ENCODE data around the gene RNF224.
"Not testable (repeated sequence)": the region's sequence is repeated elsewhere in the genome, so short reads cannot be mapped to it uniquely, and the experiment has no call there.

RNF224 gene

DNA sequence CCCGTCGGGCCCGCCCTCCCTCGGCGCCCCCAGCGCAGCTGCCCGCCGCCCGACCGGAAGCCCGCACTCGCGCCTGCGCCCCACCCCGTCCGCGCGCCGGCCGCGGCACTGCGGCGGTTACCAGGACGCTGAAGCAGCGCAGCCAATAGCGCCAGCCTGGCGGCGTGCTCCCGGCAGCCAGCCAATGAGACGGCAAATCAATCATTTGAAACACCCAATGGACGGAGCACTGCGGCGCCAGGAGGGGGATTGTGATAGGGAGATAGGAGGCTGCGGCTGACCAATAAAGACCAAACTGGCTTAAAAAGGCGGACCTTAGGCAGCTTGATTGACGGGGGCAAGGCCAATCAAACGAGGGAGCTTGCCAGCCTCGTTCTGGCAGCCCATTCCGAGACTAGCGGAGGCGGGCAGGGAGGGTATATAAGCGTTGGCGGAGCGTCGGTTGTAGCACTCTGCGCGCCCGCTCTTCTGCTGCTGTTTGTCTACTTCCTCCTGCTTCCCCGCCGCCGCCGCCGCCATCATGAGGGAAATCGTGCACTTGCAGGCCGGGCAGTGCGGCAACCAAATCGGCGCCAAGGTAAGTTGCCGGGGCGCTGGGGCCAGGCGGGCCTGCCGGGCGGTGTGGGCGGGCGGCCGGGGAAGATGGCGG lies 13.7 kb downstream of the RNF224 start, which contains the start of gene TUBB4B:
TSS of gene TUBB4B (plus strand) at position 447 of the 649 bp plus-strand sequence. CDS start at position 521, 74 bp downstream.
- peak; percentile 100 for DNase-seq (ENCODE audit: low read depth, low spot score)

DNA sequence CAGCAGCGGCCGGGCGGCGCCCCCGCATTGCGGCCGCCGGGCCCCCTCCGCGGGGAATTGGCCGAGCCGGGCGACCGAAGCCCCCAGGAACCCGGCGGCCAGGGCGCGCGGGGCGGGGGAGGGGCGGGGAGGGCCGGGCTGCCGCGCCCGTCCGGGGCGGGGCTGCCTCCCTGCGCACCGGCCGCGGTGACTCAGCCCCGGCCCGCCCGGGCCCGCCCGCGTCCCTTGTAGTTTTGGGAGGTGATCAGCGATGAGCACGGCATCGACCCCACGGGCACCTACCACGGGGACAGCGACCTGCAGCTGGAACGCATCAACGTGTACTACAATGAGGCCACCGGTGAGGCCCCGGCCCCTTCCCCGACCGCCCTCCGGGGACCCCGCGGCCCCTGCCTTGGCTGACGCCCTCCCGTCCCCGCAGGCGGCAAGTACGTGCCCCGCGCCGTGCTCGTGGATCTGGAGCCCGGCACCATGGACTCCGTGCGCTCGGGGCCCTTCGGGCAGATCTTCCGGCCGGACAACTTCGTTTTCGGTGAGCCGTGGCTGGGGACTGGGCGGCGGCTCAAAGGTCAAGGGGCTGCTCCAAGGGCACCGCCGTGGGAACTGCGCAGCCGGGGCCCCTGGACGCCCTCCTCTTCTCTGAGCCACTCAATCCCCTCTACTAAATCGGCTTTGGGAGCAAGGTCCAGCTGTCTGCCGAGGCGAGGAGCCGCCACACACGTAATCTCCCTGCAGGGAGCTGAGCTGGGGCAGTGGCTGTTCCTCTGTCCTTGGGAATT lies 14.4 kb downstream of the RNF224 start:
- DNase-seq (ENCODE audit: low read depth, low spot score) = no peak

DNA sequence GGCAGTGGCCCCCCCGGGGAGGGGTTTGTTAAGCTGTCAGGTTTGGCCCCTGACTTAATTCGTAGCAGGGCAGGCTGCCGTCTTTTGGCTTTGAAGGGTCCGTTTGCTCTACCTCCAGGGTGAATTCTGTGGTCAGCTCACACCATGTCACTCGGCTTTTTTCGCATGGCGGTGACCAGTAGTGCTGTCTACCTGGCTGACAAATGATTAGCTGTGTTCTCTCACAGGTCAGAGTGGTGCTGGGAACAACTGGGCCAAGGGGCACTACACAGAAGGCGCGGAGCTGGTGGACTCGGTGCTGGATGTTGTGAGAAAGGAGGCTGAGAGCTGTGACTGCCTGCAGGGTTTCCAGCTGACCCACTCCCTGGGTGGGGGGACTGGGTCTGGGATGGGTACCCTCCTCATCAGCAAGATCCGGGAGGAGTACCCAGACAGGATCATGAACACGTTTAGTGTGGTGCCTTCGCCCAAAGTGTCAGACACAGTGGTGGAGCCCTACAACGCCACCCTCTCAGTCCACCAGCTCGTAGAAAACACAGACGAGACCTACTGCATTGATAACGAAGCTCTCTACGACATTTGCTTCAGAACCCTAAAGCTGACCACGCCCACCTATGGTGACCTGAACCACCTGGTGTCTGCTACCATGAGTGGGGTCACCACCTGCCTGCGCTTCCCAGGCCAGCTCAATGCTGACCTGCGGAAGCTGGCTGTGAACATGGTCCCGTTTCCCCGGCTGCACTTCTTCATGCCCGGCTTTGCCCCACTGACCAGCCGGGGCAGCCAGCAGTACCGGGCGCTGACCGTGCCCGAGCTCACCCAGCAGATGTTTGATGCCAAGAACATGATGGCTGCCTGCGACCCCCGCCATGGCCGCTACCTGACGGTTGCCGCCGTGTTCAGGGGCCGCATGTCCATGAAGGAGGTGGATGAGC lies 15.2 kb downstream of the RNF224 start:
- DNase-seq (ENCODE audit: low read depth, low spot score) = no peak

- not testable (repeated sequence) for DNase-seq (ENCODE audit: low read depth, low spot score)
Measured at GRCh38 chr9:137243266-137243625, 15.9 kb downstream of the RNF224 start.

DNA sequence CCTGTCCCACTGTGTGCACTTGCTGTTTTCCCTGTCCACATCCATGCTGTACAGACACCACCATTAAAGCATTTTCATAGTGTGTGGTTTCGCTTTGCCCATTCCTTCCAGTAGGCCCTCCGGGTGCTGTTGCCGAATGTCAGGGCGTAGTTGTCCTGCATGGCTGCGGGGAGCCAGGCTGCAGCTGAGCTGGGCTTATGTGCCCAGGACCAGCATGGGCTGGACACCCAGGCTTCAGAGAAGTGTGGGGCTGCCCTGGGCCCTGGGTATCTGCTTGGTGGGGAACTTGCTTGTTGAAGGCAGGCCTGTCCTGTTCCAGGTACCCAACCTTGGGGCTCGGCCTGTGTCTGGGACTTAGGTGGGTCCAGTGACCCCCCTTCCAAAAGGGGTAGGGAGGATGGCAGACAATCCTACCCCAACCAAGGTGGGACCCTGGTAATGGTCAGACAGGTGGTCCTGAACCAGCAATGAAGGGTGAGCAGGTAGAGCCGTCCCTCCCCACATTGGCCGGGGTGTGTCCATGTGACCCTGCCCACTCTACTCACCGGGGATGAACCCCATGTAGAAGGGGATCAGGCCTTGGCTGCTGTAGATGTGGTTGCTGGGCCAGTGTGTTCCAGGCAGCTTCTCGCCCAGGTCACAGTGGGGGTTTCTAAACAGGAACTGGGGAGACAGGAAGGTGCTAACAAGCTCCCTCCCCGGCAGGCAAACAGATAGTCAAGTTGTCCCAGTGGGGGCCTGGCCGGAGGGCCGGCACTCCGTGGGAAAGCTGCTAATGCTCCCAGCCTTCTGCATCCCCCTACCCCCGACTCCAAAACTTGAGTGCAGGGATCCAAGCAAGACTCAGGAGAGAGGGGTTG lies 16.6 kb downstream of the RNF224 start:
- no peak for DNase-seq (ENCODE audit: low read depth, low spot score)

DNA sequence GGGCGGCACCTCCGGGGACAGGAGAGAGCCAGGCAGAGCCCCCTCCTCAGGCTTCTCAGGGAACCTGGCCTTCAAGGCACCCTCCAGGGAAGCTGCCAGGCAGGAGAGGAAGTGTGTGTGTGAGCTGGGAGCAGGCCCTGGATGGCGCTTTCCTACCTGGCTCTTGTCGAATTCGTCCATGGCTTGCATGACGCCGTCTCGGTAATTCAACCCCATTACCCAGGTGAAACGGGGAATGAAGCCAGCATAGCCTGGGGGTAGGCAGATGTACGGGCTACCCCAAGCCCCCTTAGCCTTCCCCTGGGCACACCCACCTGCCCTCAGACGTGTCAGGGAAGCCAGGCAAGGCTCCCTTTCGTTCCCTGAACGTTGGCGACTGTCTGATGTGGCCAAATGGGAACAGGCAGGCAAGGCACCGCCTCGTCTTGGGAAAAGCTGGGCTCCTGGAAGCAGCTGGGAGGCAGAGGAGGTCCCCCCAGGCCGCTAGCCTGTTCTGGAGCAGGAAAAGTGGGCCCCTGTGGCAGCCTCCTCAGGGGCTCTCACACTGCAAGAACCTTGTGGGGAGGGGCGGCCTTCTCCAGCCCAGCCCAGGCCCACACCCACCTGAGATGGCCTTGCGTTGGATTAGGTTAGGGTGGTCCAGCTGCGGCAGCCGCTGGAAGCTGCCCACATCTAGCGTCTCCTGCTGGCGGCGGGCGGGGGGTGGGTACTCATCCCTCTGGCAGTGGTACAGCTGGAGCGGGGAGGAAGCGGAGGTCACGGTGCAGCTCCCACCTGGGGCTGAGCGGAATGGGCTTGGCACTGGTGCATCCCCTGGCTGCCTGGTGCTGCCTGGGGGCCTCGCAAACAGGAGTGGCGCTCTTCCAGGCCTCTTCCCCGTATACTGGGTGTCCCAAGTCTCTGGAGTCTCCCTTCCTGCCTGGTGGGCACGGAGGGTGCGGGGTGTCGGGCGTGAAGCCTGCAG lies 17.5 kb downstream of the RNF224 start:
- DNase-seq (ENCODE audit: low read depth, low spot score) = no peak

DNA sequence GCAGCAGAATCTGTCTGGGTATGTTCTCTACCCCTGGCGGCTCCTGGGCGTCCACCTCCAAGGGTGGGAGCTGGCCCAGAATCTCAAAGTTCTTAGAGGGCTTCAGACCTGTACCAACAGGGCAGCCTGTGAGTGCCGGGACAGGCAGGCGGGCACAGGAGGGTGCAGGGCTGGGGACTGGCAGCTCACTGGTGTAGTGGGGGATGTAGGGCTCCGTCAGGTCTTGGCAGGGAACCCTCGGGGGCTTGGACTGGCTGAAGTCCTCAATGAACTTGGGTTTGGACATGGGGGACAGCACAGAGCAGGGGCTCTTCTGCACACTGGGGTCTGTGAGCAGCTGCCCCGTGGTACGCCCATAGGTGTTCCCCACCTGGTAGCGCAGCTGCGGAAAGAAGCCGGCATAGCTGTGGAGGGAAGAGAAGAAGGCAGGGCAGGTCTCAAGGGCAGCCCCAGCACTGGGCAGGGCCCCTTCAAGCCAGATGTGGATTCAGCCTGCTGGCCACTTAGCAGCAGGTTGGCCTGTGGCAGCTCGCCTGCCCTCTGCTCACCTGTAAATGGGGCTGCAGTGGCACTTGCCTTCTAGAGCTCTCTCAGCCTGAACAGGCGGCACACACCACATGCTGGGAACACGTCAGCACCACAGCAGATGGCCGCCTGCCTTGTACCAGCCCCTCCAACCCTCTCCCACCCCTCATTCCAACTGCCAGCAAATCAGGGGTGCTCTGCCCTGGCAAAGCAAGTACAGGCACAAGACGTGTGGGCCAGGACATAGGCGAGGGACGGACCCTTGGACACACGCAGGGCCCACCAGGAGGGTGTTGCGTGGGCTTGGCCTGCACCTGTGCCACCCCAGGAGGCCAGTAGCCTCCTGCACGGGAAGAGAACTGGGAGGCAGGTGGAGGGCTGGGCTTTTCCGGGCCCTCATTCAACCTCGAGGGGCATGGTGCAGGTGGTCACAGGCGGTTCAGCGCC lies 18.4 kb downstream of the RNF224 start:
- no peak for DNase-seq (ENCODE audit: low read depth, low spot score)

DNA sequence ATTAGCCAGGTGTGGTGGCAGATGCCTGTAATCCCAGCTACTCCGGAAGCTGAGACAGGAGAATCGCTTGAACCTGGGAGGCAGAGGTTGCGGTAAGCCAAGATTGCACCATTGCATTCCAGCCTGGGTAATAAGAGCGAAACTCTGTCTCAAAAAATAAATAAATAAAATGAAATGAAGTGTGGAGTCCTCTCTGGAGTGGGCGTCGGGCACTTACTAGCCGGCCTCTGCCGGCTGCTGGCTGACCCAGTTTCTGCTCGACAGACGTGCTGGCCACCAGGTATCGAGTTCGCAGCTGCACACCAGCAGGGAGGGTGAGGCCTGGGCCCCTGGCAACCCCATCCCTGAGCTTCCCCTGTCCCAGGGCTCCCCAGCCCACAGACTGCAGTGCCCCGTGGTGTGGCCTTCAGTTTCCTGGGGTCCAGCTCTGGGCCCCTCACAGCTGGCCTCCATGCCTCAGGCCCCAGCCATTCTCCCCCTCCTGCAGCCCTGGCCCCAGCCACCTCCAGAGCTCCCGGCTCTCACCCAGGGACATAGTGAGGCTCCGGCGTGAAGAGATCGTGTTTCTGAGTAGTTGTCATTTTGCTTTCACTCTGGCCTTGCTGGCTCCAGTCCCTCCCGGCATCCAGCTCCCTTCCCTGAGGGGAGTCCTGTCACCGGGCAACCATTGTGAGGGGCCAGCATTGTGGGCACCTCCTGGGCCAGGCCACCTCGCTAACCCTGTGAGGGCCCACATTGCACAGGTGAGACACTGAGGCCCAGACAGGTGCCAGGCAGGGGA lies 20.0 kb downstream of the RNF224 start:
- DNase-seq (ENCODE audit: low read depth, low spot score) = no peak

GRCh38 chr9:137247916-137248175 lies 20.5 kb downstream of the RNF224 start:
- no peak for DNase-seq (ENCODE audit: low read depth, low spot score)

DNA sequence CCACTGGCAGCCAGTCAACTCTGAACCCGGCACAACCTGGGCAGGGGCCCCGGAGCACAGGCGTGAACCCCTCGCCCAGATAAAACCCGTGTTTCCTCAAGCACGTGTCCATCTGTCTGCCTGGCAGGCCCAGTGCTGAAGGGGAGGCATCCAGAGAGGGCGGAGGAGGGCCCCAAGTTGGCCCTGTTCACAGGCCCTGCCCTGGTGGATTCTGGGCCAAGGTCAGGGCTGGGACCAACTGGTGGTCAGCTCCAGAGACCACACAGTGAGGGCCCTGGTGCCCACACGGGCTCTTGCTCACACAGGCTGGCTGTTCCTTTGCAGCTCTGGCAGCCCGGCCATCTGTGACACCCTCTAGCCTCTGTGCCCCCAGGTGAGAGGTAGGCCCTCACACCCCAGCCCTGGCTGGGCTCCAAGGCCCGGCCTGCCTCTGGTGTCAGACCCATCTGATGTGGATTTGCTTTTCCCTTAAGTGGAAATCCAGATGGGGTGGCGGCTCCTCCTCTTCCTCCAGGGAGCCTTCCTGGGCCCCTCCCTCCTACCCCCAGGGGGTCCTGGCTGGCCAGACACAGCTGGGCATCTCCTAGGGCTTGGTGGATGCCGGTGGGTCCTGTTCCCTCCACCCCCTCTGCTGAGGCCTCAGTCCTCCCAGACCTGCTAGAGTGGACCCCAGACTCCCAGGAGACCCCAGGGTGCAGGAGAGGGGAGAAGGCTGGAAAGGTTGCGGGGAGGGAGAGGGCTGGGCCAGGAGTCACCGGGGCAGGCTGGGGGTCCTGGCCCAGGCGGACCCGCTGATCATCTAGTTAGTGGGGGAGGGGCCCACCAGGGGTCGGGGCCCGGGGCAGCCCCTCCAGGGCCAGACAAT lies 23.3 kb downstream of the RNF224 start:
- DNase-seq (ENCODE audit: low read depth, low spot score) = no peak

DNA sequence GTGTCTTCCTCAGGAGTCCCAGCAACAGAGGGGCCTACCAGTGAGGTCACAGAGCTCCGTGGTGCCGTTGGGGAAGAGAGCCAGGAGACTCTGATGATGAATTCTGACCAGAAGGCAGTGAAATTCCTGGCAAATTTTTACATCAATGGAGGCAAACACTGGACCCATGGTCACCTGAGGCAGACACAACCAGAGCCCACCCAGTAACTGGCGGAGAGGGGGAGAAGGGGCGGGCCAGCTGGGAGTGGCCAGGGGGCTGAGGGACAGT lies 23.8 kb downstream of the RNF224 start, which contains the start of gene STPG3:
TSS of gene STPG3 (plus strand) at position 93 of the 268 bp plus-strand sequence. CDS start at position 94, 1 bp downstream.
- DNase-seq (ENCODE audit: low read depth, low spot score) = no peak

DNA sequence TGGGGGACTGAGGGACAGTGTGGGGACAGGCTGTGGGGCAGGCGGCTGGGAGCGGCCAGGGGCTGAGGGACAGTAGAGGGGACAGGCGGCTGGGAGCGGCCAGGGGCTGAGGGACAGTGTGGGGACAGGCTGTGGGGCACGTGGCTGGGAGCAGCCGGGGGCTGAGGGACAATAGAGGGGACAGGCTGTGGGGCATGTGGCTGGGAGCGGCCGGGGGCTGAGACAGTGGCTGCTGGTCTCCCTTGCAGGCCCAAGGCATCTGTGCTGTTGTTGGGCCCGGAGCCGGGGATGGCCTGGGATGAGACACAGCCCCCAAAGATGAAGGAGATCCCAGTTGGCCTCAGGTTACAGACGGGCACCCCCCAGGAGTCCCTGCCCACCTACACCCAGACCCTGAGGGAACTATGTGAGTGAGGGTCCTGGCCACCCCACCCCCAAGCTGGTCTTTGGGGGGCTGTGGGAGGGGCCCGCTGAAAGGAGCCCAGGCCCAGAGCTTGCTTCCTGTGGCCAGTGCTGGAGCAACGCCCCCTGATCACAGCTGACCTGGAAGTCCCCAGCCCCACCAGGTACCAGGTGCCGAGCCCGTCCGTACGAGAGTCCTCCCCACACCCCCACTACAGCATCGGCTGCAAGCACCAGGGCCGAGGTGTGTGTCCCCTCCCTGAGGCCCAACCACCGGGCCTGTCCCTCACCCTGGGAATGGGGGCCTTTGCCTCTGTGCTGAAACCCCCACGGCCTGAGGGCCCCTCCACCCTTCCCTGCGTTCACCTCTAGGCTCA lies 24.4 kb downstream of the RNF224 start:
- no peak for DNase-seq (ENCODE audit: low read depth, low spot score)

DNA sequence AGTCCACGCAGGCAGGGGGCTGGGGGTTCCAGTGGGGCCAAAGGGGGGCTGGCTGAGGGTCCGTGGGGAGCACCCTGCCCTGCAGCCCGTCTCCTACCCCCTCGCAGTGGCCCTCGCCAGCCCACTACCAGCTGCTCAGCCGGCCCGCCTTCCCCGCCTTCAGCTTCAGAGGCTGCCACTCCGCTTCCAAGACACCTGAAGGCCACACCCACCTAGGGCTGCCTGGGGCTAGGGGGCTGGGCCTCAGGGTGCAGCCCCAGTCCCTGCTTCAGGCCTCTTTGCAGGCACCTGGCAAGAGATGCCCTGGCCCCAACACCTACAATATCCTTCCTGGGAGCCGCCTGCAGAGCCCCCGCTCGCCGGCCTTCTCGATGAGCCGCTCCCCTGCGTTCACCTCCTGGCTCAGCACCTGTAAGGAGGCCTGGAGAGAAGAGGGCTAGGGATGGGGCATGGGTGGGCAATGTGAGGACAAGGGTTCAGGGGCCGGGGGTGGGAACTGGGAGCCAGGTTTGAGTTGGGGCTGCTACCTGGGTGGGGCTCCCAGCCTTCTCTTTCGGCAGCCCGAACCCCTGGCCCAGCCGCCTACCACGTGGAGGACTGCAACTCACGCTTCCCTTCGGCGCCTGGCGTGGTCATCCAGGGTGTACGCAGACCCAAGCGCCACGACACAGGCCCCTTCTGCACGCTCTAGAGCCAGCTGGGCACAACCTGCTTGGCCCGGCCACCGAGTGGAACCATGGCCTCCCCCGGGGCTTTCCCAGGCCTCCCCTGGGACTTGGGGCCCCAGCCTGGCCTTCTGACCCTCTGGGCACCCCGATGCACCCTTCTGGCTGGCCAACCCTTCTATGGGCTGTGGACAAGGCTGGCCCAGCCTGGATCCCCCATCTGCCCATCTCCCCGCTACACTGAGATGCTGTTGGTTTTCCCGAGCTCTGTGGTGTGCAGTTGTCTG lies 25.5 kb downstream of the RNF224 start:
- no peak for DNase-seq (ENCODE audit: low read depth, low spot score)

DNA sequence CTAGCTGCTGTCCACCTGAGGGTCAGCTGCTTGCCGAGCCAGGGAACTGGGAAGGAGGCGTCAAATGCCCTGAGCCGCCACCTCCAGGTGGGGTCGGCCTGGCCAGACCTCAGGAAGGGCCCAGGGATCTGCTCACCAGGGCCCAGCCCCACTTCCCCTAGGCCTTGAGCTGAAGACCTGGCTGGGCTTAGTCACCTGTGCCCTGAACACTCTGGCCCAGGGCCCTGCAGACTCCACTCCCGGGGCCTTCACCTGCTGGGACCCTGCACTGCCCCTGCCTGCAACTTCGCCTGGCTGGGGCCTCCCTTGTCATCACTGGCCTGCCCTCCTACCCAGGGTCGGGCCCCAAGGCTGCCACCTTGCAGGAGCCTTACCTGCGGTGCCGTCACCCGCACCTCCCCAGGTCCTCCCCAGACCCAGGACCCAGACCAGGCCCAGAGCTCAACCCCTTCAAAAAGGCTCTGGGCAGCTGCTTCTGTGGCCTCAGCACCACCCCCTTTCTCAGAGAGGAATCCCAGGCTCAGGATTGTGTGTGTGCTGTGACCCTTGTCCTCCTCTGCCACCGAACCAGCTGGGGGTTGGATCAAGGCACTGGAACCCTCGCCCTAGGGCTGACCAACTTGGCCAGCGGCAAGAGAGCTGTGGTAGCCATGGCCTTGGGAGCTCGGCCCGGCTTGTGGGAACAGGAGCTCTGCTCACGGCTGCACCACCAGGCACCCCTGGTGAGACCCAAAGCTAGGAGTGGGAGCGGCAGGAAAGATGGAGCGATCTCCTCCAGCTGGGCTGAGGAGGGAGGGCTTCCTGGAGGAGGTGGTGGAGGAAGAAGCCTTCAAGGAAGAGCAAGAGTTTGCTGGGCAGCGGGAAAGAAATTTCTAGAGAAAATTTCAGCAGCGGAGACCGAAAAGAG lies 26.7 kb downstream of the RNF224 start:
- no peak for DNase-seq (ENCODE audit: low read depth, low spot score)
